OCI-LY7 (cell line): Measurements from ENCODE around the gene ANKS1B. TPM values are rescaled to one million over a fixed set of nuclear protein-coding genes. Genes with fewer than 3 reads are reported as not detected.

Experiments
- BruUV-seq: library from RNA; stranded (reverse); fragments of 400-500 nt; replicated peaks from 2 replicates; lab custom pipeline; 2021; lab: Mats Ljungman, UMichigan
- CTCF ChIA-PET: fragments of 300-600 bp; sonication (Branson Sonifier 250); formaldehyde crosslinking; loops from one replicate; lab custom pipeline; 2022; ENCODE audit warnings: antibody characterized with exemption; ENCODE audit not compliant: unreplicated experiment; lab: Charles Lee
- POLR2A ChIA-PET: fragments of 300-600 bp; sonication (Branson Sonifier 250); formaldehyde crosslinking; loops from one replicate; lab custom pipeline; 2022; ENCODE audit warnings: antibody characterized with exemption; lab: Charles Lee
- DNase-seq: peaks from one replicate; pipeline ENCODE4 v3.0.0-alpha.2; 2015; ENCODE audit warnings: low spot score
- H2AFZ ChIP-seq: fragments of 200-600 bp; sonication (generic), shearing (Covaris generic); 2 replicates; pipeline ENCODE4 v1.6.1; 2014; ENCODE audit warnings: mild to moderate bottlenecking, antibody characterized with exemption, low read length, moderate library complexity
- H3K27ac ChIP-seq: fragments of 200-600 bp; sonication (generic); 2 replicates; pipeline ENCODE4 v1.5.1; 2014; ENCODE audit warnings: mixed run types, low read depth, mild to moderate bottlenecking, moderate library complexity, low read length, inconsistent platforms; ENCODE audit not compliant: poor library complexity, severe bottlenecking
- H3K36me3 ChIP-seq: fragments of 200-600 bp; sonication (generic); 2 replicates; pipeline ENCODE4 v1.6.1; 2014; ENCODE audit warnings: mild to moderate bottlenecking, antibody characterized with exemption, low read length, moderate library complexity, mixed read lengths; ENCODE audit not compliant: insufficient read depth
- H3K4me1 ChIP-seq: fragments of 200-600 bp; sonication (generic); 2 replicates; pipeline ENCODE4 v1.5.1; 2014; ENCODE audit warnings: mild to moderate bottlenecking, low read length; ENCODE audit not compliant: insufficient read depth, poor library complexity, severe bottlenecking
- H3K4me2 ChIP-seq: fragments of 200-600 bp; sonication (generic); 2 replicates; pipeline ENCODE4 v1.6.1; 2014; ENCODE audit warnings: mild to moderate bottlenecking, low read length
- H3K4me3 ChIP-seq: fragments of 200-600 bp; sonication (generic); 2 replicates; pipeline ENCODE4 v1.5.1; 2014; ENCODE audit warnings: mild to moderate bottlenecking, low read depth, low read length; ENCODE audit not compliant: poor library complexity, severe bottlenecking
- H3K79me2 ChIP-seq: fragments of 200-600 bp; sonication (generic); 2 replicates; pipeline ENCODE4 v1.6.1; 2016; ENCODE audit warnings: low read depth, mild to moderate bottlenecking, low read length, moderate library complexity, mixed read lengths; ENCODE audit not compliant: insufficient read depth
- H3K9me2 ChIP-seq: fragments of 200-600 bp; sonication (generic); 2 replicates; pipeline ENCODE4 v1.6.1; 2016; ENCODE audit warnings: mild to moderate bottlenecking, low read length, mixed read lengths; ENCODE audit not compliant: insufficient read depth
- H3K9me3 ChIP-seq: fragments of 200-600 bp; sonication (generic); 2 replicates; pipeline ENCODE4 v1.6.1; 2014; ENCODE audit warnings: mild to moderate bottlenecking, mixed run types, low read length, mixed read lengths
- H4K20me1 ChIP-seq: fragments of 200-600 bp; sonication (generic); 2 replicates; pipeline ENCODE4 v1.6.1; 2014; ENCODE audit warnings: mild to moderate bottlenecking, antibody characterized with exemption, low read length, moderate library complexity, mixed read lengths; ENCODE audit not compliant: insufficient read depth
- CTCF ChIP-seq: fragments of 200-600 bp; sonication (generic); conservative IDR thresholded peaks from 2 replicates; pipeline ENCODE4 v1.5.1; 2014; ENCODE audit warnings: mild to moderate bottlenecking, antibody characterized with exemption, low read length, moderate library complexity, mixed read lengths
- EZH2phosphoT487 ChIP-seq: fragments of 200-600 bp; sonication (generic); IDR thresholded peaks from 2 replicates; pipeline ENCODE4 v1.6.1; 2018; ENCODE audit warnings: low read depth, borderline replicate concordance, mild to moderate bottlenecking, mixed run types, antibody characterized with exemption, low read length, moderate library complexity, mixed read lengths
- intact Hi-C: fragments of 100-400 bp; cut with micrococcal nuclease; formaldehyde crosslinking; loops from one replicate; pipeline ENCODE4 v1.10.0; 2022; ENCODE audit not compliant: unreplicated experiment
- total RNA-seq, 2 experiments: library from RNA; depleted of rRNA in 1 of 2; stranded (reverse); fragments of >200 nt in 1 of 2; shearing (Covaris generic) in 1 of 2; gene quantifications; 2 replicates each; pipeline ENCODE4 v1.2.3, GENCODE V29; 2014 to 2022

ANKS1B gene
- total RNA-seq, 2 experiments from 2014 or later = 2.9 to 6.0 TPM

- H3K9me2 ChIP-seq = no peaks in the 10 kb centered on the region
- DNase-seq = no peak
- no peaks in the 10 kb centered on the region for H3K4me1 ChIP-seq
- ChIA-PET CTCF (no interaction called here), POLR2A (no interaction called here)
- no peaks in the 10 kb centered on the region for H3K36me3 ChIP-seq
- H3K4me3 ChIP-seq = no peak overlapping the region
- H4K20me1 ChIP-seq = no peaks in the 10 kb centered on the region
- H2AFZ ChIP-seq = no peak overlapping the region
- no TSS peak for BruUV-seq
- H3K79me2 ChIP-seq = no peaks in the 10 kb centered on the region
- no peaks in the 10 kb centered on the region for H3K9me3 ChIP-seq
- no peak overlapping the region for H3K27ac ChIP-seq
- intact Hi-C loops = no loop called here
- H3K4me2 ChIP-seq = no peak overlapping the region
- TF ChIP-seq CTCF = no peak
- no peak for TF ChIP-seq EZH2phosphoT487
Measured at GRCh38 chr12:99847936-99848335, 136.8 kb downstream of the ANKS1B start.

GRCh38 chr12:99834710-99835109 is 150.0 kb downstream of the ANKS1B start:
- no peaks in the 10 kb centered on the region for H3K9me3 ChIP-seq
- BruUV-seq = no TSS peak
- H3K79me2 ChIP-seq = no peaks in the 10 kb centered on the region
- DNase-seq = no peak
- no peaks in the 10 kb centered on the region for H3K4me1 ChIP-seq
- TF ChIP-seq EZH2phosphoT487 (no peak), CTCF (no peak)
- CTCF ChIA-PET = no interaction called here
- H3K27ac ChIP-seq = no peak overlapping the region
- H3K4me3 ChIP-seq = no peak overlapping the region
- H3K4me2 ChIP-seq = no peak overlapping the region
- intact Hi-C loops = no loop called here
- POLR2A ChIA-PET = no interaction called here
- no peaks in the 10 kb centered on the region for H3K9me2 ChIP-seq
- H3K36me3 ChIP-seq = no peaks in the 10 kb centered on the region
- no peak overlapping the region for H2AFZ ChIP-seq
- H4K20me1 ChIP-seq = no peaks in the 10 kb centered on the region

- intact Hi-C loops = no loop called here
- no peak overlapping the region for H3K4me3 ChIP-seq
- no peaks in the 10 kb centered on the region for H3K9me2 ChIP-seq
- no peaks in the 10 kb centered on the region for H3K4me1 ChIP-seq
- no peak for DNase-seq
- no peak overlapping the region for H3K4me2 ChIP-seq
- ChIA-PET CTCF (no interaction called here), POLR2A (interaction anchor here (0.9 kb wide), 1 partner anchor 16 kb away, joined by 3 read pairs; no protein-coding TSS in a partner anchor)
- no TSS peak for BruUV-seq
- no peaks in the 10 kb centered on the region for H3K36me3 ChIP-seq
- no peak overlapping the region for H2AFZ ChIP-seq
- H3K9me3 ChIP-seq = no peaks in the 10 kb centered on the region
- no peaks in the 10 kb centered on the region for H4K20me1 ChIP-seq
- TF ChIP-seq EZH2phosphoT487 (no peak), CTCF (no peak)
- no peak overlapping the region for H3K27ac ChIP-seq
- no peaks in the 10 kb centered on the region for H3K79me2 ChIP-seq
Measured at GRCh38 chr12:99833397-99833796, 151.3 kb downstream of the ANKS1B start.
